WTC11 (cell line): ENCODE data around the gene STX5. TPM values are rescaled to one million over a fixed set of nuclear protein-coding genes. Genes with fewer than 3 reads are reported as not detected.
"Not testable (repeated sequence)": the region's sequence is repeated elsewhere in the genome, so short reads cannot be mapped to it uniquely, and the experiment has no call there.

Experiments
- ATAC-seq: fragments of 200-7000 bp; cut with Tn5 transposase; 2 replicates; pipeline ENCODE4 v1.10.0; 2021; ENCODE audit warnings: mild to moderate bottlenecking, moderate library complexity
- CTCF ChIA-PET: fragments of 300-600 bp; sonication (Branson Sonifier 250); formaldehyde crosslinking; loops from one replicate; lab custom pipeline; 2021; ENCODE audit warnings: antibody characterized with exemption; lab: Charles Lee
- POLR2A ChIA-PET: fragments of 350-600 bp; sonication (Branson Sonifier 250); formaldehyde crosslinking; loops from one replicate; lab custom pipeline; 2021; ENCODE audit warnings: antibody characterized with exemption; lab: Charles Lee
- DNase-seq: peaks from one replicate; pipeline ENCODE4 v3.0.0; 2021; ENCODE audit warnings: low spot score
- H3K27ac Mint-ChIP-seq: 2 replicates; pipeline ENCODE4 v1.8.0; 2021; ENCODE audit warnings: mixed read lengths
- H3K27me3 Mint-ChIP-seq: 2 replicates; pipeline ENCODE4 v1.8.0; 2021; ENCODE audit warnings: low read depth, mild to moderate bottlenecking, moderate library complexity, mixed read lengths
- H3K36me3 Mint-ChIP-seq: 2 replicates; pipeline ENCODE4 v1.8.0; 2021; ENCODE audit warnings: mixed read lengths
- H3K4me1 Mint-ChIP-seq: 2 replicates; pipeline ENCODE4 v1.8.0; 2022; ENCODE audit warnings: mixed read lengths
- H3K4me3 Mint-ChIP-seq: 2 replicates; pipeline ENCODE4 v1.8.0; 2021; ENCODE audit warnings: mild to moderate bottlenecking, moderate library complexity, mixed read lengths
- H3K9me3 Mint-ChIP-seq: 2 replicates; pipeline ENCODE4 v1.8.0; 2021; ENCODE audit warnings: mixed read lengths
- ATF1 ChIP-seq: sonication (generic); formaldehyde crosslinking; IDR thresholded peaks from 2 replicates; pipeline ENCODE4 v1.8.1; 2023; ENCODE audit warnings: mild to moderate bottlenecking, moderate library complexity, missing genetic modification reagents
- FOXK1 ChIP-seq: sonication (generic); formaldehyde crosslinking; IDR thresholded peaks from 2 replicates; pipeline ENCODE4 v1.8.0; 2022; ENCODE audit warnings: mild to moderate bottlenecking, moderate library complexity, missing genetic modification reagents
- FOXP1 ChIP-seq: sonication (generic); formaldehyde crosslinking; IDR thresholded peaks from 2 replicates; pipeline ENCODE4 v1.8.0; 2022; ENCODE audit warnings: missing genetic modification reagents, mild to moderate bottlenecking, moderate library complexity, borderline replicate concordance
- GRHL2 ChIP-seq: fragments of 250-450 bp; sonication (Bioruptor Pico); IDR thresholded peaks from 2 replicates; pipeline ENCODE4 v1.8.0; 2022; ENCODE audit warnings: mild to moderate bottlenecking, moderate library complexity; ENCODE audit not compliant: insufficient replicate concordance, severe bottlenecking
- GTF2I ChIP-seq: fragments of 250-450 bp; sonication (Bioruptor Pico); conservative IDR thresholded peaks from 2 replicates; pipeline ENCODE4 v1.4.0; 2021; ENCODE audit warnings: mild to moderate bottlenecking
- HMGA2 ChIP-seq: fragments of 250-450 bp; sonication (Bioruptor Pico); IDR thresholded peaks from 2 replicates; pipeline ENCODE4 v1.4.0; 2021; ENCODE audit warnings: mild to moderate bottlenecking, moderate library complexity
- JAZF1 ChIP-seq: fragments of 250-450 bp; sonication (Bioruptor Pico); IDR thresholded peaks from 2 replicates; pipeline ENCODE4 v1.9.0; 2021; ENCODE audit warnings: moderate library complexity, mild to moderate bottlenecking, inconsistent platforms
- NFYB ChIP-seq: sonication (generic); formaldehyde crosslinking; conservative IDR thresholded peaks from 2 replicates; pipeline ENCODE4 v1.8.0; 2022; ENCODE audit warnings: low read depth, missing genetic modification reagents
- OVOL2 ChIP-seq: fragments of 250-450 bp; sonication (Bioruptor Pico); IDR thresholded peaks from 2 replicates; pipeline ENCODE4 v1.9.0; 2021; ENCODE audit warnings: mild to moderate bottlenecking, borderline replicate concordance
- PRRX2 ChIP-seq: fragments of 250-450 bp; sonication (Bioruptor Pico); IDR thresholded peaks from 2 replicates; pipeline ENCODE4 v1.8.0; 2021; ENCODE audit warnings: mild to moderate bottlenecking
- RORB ChIP-seq: fragments of 250-450 bp; sonication (Bioruptor Pico); IDR thresholded peaks from 2 replicates; pipeline ENCODE4 v1.9.0; 2021; ENCODE audit warnings: mild to moderate bottlenecking
- SMAD4 ChIP-seq: sonication (generic); formaldehyde crosslinking; IDR thresholded peaks from 2 replicates; pipeline ENCODE4 v1.8.0; 2022; ENCODE audit warnings: mild to moderate bottlenecking, missing genetic modification reagents
- TCF7 ChIP-seq: sonication (generic); formaldehyde crosslinking; IDR thresholded peaks from 2 replicates; pipeline ENCODE4 v1.8.0; 2022; ENCODE audit warnings: mild to moderate bottlenecking, low read depth, missing genetic modification reagents, moderate library complexity
- TEAD1 ChIP-seq: sonication (generic); formaldehyde crosslinking; IDR thresholded peaks from 2 replicates; pipeline ENCODE4 v1.8.0; 2022; ENCODE audit warnings: mild to moderate bottlenecking, missing genetic modification reagents
- TP53 ChIP-seq: sonication (generic); formaldehyde crosslinking; IDR thresholded peaks from 2 replicates; pipeline ENCODE4 v1.8.1; 2023; ENCODE audit warnings: mild to moderate bottlenecking, missing genetic modification reagents
- ZNF396 ChIP-seq: fragments of 250-450 bp; sonication (Bioruptor Pico); IDR thresholded peaks from 2 replicates; pipeline ENCODE4 v1.8.0; 2021; ENCODE audit warnings: mild to moderate bottlenecking, moderate library complexity, borderline replicate concordance
- total RNA-seq: library from RNA; stranded (reverse); gene quantifications from 3 replicates; pipeline ENCODE4 v1.2.3, GENCODE V29; 2021
- TF ChIP-seq, protein P1 (sequence below): sonication (generic); formaldehyde crosslinking; IDR thresholded peaks from 2 replicates; pipeline ENCODE4 v1.8.1; 2022; ENCODE audit warnings: missing genetic modification reagents, borderline replicate concordance
- TF ChIP-seq, protein P2 (sequence below): fragments of 250-450 bp; sonication (Bioruptor Pico); IDR thresholded peaks from 2 replicates; pipeline ENCODE4 v1.9.0; 2021; ENCODE audit warnings: mild to moderate bottlenecking
- TF ChIP-seq, protein P3 (sequence below): fragments of 250-450 bp; sonication (Bioruptor Pico); IDR thresholded peaks from 2 replicates; pipeline ENCODE4 v2.1.2; 2022; ENCODE audit warnings: mild to moderate bottlenecking, moderate library complexity

The STX5 gene
- total RNA-seq, 1 experiment from 2014 or later, result 30.2 TPM

DNA sequence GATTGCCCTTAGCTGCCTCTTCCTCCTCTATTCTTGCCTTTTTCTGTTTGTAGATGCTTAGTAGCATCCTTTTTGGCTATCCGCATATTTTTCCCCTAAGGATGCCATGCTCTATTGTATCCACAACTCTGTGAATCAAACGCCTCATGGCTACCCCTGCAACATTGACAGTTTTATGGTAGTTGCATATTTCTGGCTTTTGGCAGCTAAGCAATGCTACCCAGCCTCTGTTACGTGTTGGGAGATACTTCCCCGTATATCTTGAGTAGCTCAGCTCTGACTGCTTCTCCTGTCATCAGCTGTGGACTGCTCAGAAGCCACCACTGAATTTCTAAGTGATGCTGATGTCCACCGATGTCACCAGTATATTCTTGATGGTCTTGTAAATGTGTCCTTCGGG, 33.8 kb upstream of the STX5 start:
- H3K4me3 Mint-ChIP-seq, result no peak overlapping the region
- ChIA-PET POLR2A (interaction anchor here (0.6 kb wide), 3 partner anchors 14 to 106 kb away, joined by 3 to 6 read pairs (median 5); no protein-coding TSS in a partner anchor), CTCF (interaction anchor here (0.6 to 1.0 kb wide), 3 partner anchors 78 to 79 kb away, joined by 3 read pairs; no protein-coding TSS in a partner anchor)
- peaks cover 31% of the 10 kb centered on the region for H3K4me1 Mint-ChIP-seq
- no peaks in the 10 kb centered on the region for H3K27me3 Mint-ChIP-seq
- H3K27ac Mint-ChIP-seq, result peak overlapping the region; percentile 53
- no peak for ATAC-seq
- H3K9me3 Mint-ChIP-seq, result no peaks in the 10 kb centered on the region
- TF ChIP-seq, protein P1, sequence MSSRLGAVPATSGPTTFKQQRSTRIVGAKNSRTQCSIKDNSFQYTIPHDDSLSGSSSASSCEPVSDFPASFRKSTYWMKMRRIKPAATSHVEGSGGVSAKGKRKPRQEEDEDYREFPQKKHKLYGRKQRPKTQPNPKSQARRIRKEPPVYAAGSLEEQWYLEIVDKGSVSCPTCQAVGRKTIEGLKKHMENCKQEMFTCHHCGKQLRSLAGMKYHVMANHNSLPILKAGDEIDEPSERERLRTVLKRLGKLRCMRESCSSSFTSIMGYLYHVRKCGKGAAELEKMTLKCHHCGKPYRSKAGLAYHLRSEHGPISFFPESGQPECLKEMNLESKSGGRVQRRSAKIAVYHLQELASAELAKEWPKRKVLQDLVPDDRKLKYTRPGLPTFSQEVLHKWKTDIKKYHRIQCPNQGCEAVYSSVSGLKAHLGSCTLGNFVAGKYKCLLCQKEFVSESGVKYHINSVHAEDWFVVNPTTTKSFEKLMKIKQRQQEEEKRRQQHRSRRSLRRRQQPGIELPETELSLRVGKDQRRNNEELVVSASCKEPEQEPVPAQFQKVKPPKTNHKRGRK, result no peak
- TF ChIP-seq, protein P2, sequence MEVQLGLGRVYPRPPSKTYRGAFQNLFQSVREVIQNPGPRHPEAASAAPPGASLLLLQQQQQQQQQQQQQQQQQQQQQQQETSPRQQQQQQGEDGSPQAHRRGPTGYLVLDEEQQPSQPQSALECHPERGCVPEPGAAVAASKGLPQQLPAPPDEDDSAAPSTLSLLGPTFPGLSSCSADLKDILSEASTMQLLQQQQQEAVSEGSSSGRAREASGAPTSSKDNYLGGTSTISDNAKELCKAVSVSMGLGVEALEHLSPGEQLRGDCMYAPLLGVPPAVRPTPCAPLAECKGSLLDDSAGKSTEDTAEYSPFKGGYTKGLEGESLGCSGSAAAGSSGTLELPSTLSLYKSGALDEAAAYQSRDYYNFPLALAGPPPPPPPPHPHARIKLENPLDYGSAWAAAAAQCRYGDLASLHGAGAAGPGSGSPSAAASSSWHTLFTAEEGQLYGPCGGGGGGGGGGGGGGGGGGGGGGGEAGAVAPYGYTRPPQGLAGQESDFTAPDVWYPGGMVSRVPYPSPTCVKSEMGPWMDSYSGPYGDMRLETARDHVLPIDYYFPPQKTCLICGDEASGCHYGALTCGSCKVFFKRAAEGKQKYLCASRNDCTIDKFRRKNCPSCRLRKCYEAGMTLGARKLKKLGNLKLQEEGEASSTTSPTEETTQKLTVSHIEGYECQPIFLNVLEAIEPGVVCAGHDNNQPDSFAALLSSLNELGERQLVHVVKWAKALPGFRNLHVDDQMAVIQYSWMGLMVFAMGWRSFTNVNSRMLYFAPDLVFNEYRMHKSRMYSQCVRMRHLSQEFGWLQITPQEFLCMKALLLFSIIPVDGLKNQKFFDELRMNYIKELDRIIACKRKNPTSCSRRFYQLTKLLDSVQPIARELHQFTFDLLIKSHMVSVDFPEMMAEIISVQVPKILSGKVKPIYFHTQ (CRISPR knock-in tag), result no peak
- TF ChIP-seq GTF2I (no peak), PRRX2 (CRISPR knock-in tag) (no peak), GRHL2 (CRISPR knock-in tag) (no peak), OVOL2 (CRISPR knock-in tag) (no peak), SMAD4 (CRISPR knock-in tag) (no peak), HMGA2 (CRISPR knock-in tag) (no peak), FOXK1 (no peak), TEAD1 (no peak), RORB (no peak), FOXP1 (CRISPR knock-in tag) (no peak), TCF7 (CRISPR knock-in tag) (no peak)
- no peak for DNase-seq
- peaks cover 35% of the 10 kb centered on the region for H3K36me3 Mint-ChIP-seq

DNA sequence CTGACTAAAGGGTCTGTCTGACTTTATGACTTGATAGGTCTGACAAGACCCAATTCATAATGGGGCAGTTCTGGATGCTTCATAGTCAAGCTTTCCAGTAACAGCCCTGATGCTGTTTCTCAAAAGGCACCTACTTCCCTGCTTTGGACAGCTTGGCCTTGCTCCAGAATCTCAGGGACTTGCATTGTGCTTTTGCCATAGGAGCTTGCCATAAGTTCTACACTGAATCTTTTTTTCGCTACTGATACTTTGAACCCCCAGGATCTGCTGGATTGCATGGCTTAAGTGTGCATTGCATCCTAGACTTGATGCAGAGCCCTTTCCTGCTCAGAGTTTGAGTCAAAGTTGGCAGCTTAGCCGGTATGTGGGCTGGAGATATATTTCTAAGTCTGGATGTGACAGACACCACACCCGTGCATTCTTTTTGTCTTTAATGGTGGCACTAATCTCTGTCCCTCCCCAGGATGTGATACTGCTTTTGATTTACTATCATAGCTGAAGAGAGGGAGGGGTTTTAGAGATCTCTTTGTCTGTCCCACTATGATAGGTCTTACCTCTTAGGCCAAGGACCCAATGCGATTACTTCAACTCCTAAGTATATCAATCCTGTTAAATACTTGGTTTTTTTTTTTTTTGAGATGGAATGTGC, 32.0 kb upstream of the STX5 start:
- Mint-ChIP-seq H3K9me3 (no peaks in the 10 kb centered on the region), H3K27me3 (no peaks in the 10 kb centered on the region), H3K36me3 (peaks cover 41% of the 10 kb centered on the region), H3K4me1 (peaks cover 46% of the 10 kb centered on the region)
- POLR2A ChIA-PET, result interaction anchor here (0.5 kb wide), 1 partner anchor 445 kb away, joined by 3 read pairs; no protein-coding TSS in a partner anchor
- ATAC-seq (no peak), DNase-seq (no peak)
- CTCF ChIA-PET, result interaction anchor here (3.2 kb wide), 1 partner anchor 76 kb away, joined by 17 read pairs; the partner anchor contains the start of gene TMEM179B
- no peak for TF ChIP-seq ATF1 (CRISPR knock-in tag)
- TF ChIP-seq ZNF396 (CRISPR knock-in tag), result no peak
- TF ChIP-seq NFYB (CRISPR knock-in tag), result no peak
- no peak for TF ChIP-seq JAZF1 (CRISPR knock-in tag)
- TF ChIP-seq, protein P3, sequence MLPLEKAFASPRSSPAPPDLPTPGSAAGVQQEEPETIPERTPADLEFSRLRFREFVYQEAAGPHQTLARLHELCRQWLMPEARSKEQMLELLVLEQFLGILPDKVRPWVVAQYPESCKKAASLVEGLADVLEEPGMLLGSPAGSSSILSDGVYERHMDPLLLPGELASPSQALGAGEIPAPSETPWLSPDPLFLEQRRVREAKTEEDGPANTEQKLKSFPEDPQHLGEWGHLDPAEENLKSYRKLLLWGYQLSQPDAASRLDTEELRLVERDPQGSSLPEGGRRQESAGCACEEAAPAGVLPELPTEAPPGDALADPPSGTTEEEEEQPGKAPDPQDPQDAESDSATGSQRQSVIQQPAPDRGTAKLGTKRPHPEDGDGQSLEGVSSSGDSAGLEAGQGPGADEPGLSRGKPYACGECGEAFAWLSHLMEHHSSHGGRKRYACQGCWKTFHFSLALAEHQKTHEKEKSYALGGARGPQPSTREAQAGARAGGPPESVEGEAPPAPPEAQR (CRISPR knock-in tag), result no peak
- TF ChIP-seq TP53 (CRISPR knock-in tag), result no peak
- TF ChIP-seq, all 79 proteins: peak for 0
- Mint-ChIP-seq H3K27ac (peak overlapping the region; percentile 65), H3K4me3 (no peak overlapping the region)

DNA sequence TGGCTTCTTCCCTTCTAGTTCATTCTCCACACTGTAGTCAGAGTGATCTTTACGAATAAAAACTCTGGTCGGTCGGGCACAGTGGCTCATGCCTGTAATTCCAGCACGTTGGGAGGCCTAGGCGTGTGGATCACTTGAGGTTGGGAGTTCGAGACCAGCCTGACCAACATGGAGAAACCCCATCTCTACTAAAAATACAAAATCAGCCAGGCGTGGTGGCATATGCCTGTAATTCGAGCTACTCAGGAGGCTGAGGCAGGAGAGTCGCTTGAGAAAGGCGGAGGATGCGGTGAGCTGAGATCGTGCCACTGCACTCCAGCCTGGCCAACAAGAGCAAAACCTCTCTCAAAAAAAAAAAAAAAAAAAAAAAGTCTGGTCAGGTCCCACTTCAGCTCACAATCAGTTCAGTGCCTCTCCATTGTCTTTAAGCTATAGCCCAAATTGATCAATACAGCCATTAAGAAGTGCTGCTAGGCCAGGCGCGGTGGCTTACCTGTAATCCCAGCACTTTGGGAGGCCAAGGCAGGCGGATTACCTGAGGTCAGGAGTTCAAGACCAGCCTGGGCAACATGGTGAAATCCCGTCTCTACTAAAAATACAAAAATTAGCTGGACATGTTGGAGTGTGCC, 29.8 kb upstream of the STX5 start:
- Mint-ChIP-seq H3K4me1 (peaks cover 62% of the 10 kb centered on the region), H3K27ac (peak overlapping the region; percentile 96)

More for the DNA sequence above, 29.8 kb upstream of the STX5 start:
- Mint-ChIP-seq H3K4me3 (peak overlapping the region; percentile 20), H3K36me3 (peaks cover 39% of the 10 kb centered on the region)
- POLR2A ChIA-PET, result interaction anchor here (0.7 to 2.1 kb wide), 10 partner anchors 10 to 240 kb away, joined by 3 to 13 read pairs (median 5); partner anchors contain the start of genes B3GAT3, POLR2G, TEX54 and TMEM179B
- H3K9me3 Mint-ChIP-seq, DNase-seq, H3K27me3 Mint-ChIP-seq: not testable (repeated sequence)
- ATAC-seq, result peak; percentile 9
- CTCF ChIA-PET, result interaction anchor here (0.6 to 3.2 kb wide), 19 partner anchors 8 to 1364 kb away, joined by 3 to 17 read pairs (median 4); partner anchors contain the start of genes HNRNPUL2, NXF1, SLC3A2 and TMEM179B
